Adrenal gland (tissue), 12 donors: Measurements from ENCODE around the gene NAGLU. TPM values are rescaled to one million over a fixed set of nuclear protein-coding genes. Genes with fewer than 3 reads are reported as not detected.

Source experiments
- DNase-seq, 7 donors: peaks; one replicate each; pipeline ENCODE4 v3.0.0-alpha.2; 2019 to 2020
- H3K27ac ChIP-seq, 5 donors: fragments of 200-600 bp; sonication (generic) in 4 of 5; 1 replicate in 3 of 5; 2 replicates in 2 of 5; pipeline versions ENCODE4 v1.5.1 to v1.8.0; 2016 to 2020; ENCODE audit warnings: mild to moderate bottlenecking in 1 of 5
- H3K27me3 ChIP-seq: fragments of 200-600 bp; 2 replicates; pipeline ENCODE4 v1.8.0; 2021
- H3K36me3 ChIP-seq, 2 donors: fragments of 200-600 bp; replicated peaks in 1 of 2; 1 replicate in 1 of 2; 2 replicates in 1 of 2; pipeline versions ENCODE4 v1.5.1 to v1.8.0; 2018 to 2022
- H3K4me1 ChIP-seq, 2 donors: fragments of 200-600 bp; replicated peaks in 1 of 2; 1 replicate in 1 of 2; 2 replicates in 1 of 2; pipeline versions ENCODE4 v1.5.1 to v1.8.0; 2018 to 2021
- H3K4me3 ChIP-seq, 4 donors: fragments of 200-600 bp; sonication (generic) in 3 of 4; one replicate each; pipeline ENCODE4 v1.5.1; 2016 to 2018
- H3K9me3 ChIP-seq, 3 donors: fragments of 200-600 bp; sonication (generic) in 1 of 3; replicated peaks in 1 of 3; 1 replicate in 2 of 3; 2 replicates in 1 of 3; pipeline versions ENCODE4 v1.5.1 to v1.8.0; 2016 to 2021
- CTCF ChIP-seq, 6 experiments: fragments of 450-650 bp in 4 of 6; fragments of 200-600 bp in 2 of 6; sonication (generic) in 1 of 6; IDR thresholded peaks; 1 replicate in 5 of 6; 2 replicates in 1 of 6; pipeline versions ENCODE4 v1.5.1 to v1.8.0; 2016 to 2021; ENCODE audit warnings: antibody characterized with exemption in 6 of 6, mild to moderate bottlenecking in 2 of 6, moderate library complexity in 1 of 6
- POLR2A ChIP-seq, 2 donors: fragments of 450-650 bp; IDR thresholded peaks; one replicate each; pipeline ENCODE4 v1.6.1; 2017; ENCODE audit warnings: antibody characterized with exemption in 2 of 2, mild to moderate bottlenecking in 2 of 2, moderate library complexity in 1 of 2
- WGBS, 4 donors: extraction: QIAGEN DNeasy Blood & Tissue Kit in 2 of 4; methylation state at CpG; one replicate each; pipeline versions ENCODE4 v1.1.5 to v1.1.7; 2013 to 2017; 5-methylcytosine and 5-hydroxymethylcytosine counted together
- intact Hi-C, 2 donors: fragments of 100-400 bp; cut with DNase I; formaldehyde crosslinking; loops; one replicate each; pipeline versions ENCODE4 v1.14.1 to v1.15.0; 2022 to 2023
- polyA plus RNA-seq, 3 donors: library from polyadenylated mRNA; stranded (reverse); fragments of 200-250 nt in 2 of 3; fragments of 350-450 nt in 1 of 3; fragmentation: Illumina TruSeq in 1 of 3; extraction: RNeasy Lipid Tissue Mini Kit (QIAGEN cat#74804) in 1 of 3; gene quantifications; one replicate each; pipeline ENCODE4 v1.2.3, GENCODE V29; 2013 to 2014
- total RNA-seq, 9 donors: library from RNA; depleted of rRNA in 4 of 9; stranded (reverse); fragments of >200 nt in 4 of 9; fragments of 120-200 nt in 1 of 9; fragmentation: NEBNext Ultra II Directional in 1 of 9; extraction: Animal tissue kit (Norgen Biotek cat#: 25700) in 1 of 9; gene quantifications; one replicate each; pipeline versions ENCODE4 v1.1.0 to v1.2.4, GENCODE V29; 2013 to 2023
- donor health status: healthy with polysubstance abuse.
- donor health status: Bipolar disorder and iron deficiency.
- donor health status: DM: yes; HTN: yes; CAD: no.
- donor health status: DM: no; HTN: no; CAD: no.
- donor health status: DM: no; HTN: no; CAD: no.
- donor health status: DM: yes; HTN: yes; CAD: no.

NAGLU gene
- total and polyA plus RNA-seq, 12 donors = 12.4 to 115 (median 58.5) TPM

GRCh38 chr17:42559075-42559474 lies 23.0 kb downstream of the NAGLU start:
- no peaks in the 10 kb centered on the region for H3K9me3 ChIP-seq
- no peaks in the 10 kb centered on the region for H3K27me3 ChIP-seq
- peaks cover 29 to 33% of the 10 kb centered on the region in 2 donors for H3K4me1 ChIP-seq
- no peak overlapping the region for H3K4me3 ChIP-seq
- no peak overlapping the region for H3K27ac ChIP-seq
- intact Hi-C loops = no loop called here
- H3K36me3 ChIP-seq = no peaks in the 10 kb centered on the region
- TF ChIP-seq CTCF (IDR thresholded peaks at IDR 0.05) (no peak), POLR2A (IDR thresholded peaks at IDR 0.05) (no peak)
- 85 to 90% (median 87%) methylated on average over 6 of the region's 6 CpGs for WGBS, 4 donors
- no peak for DNase-seq

GRCh38 chr17:42560246-42560645 lies 24.2 kb downstream of the NAGLU start:
- DNase-seq = no peak
- peaks cover 29 to 30% of the 10 kb centered on the region in 2 donors for H3K4me1 ChIP-seq
- peaks cover 0 to 11% of the 10 kb centered on the region in 2 donors for H3K36me3 ChIP-seq
- intact Hi-C loops = no loop called here
- no peaks in the 10 kb centered on the region for H3K9me3 ChIP-seq
- WGBS, 4 donors = 83 to 89% (median 86%) methylated on average over 3 of the region's 3 CpGs
- H3K27ac ChIP-seq = no peak overlapping the region
- no peak for TF ChIP-seq CTCF (IDR thresholded peaks at IDR 0.05)
- TF ChIP-seq POLR2A (IDR thresholded peaks at IDR 0.05) = no peak
- H3K4me3 ChIP-seq = no peak overlapping the region
- H3K27me3 ChIP-seq = no peaks in the 10 kb centered on the region

GRCh38 chr17:42561897-42562387 lies 25.9 kb downstream of the NAGLU start, which contains the start of gene COASY:
Gene COASY (plus strand): TSS chr17:42562148. CDS start chr17:42562623, 475 bp downstream.
- peak; percentile 95 to 99 (median 97) for DNase-seq

More at GRCh38 chr17:42561897-42562387, 25.9 kb downstream of the NAGLU start, which contains the start of gene COASY:
- peak within 1 kb of the TSS; percentile 5 to 91 (median 65) for H3K4me3 ChIP-seq
- WGBS, 4 donors = 0% methylated on average over 3 to 26 of the region's 26 CpGs
- peaks cover 0 to 21% of the 10 kb centered on the region in 2 donors for H3K36me3 ChIP-seq
- H3K4me1 ChIP-seq = peaks cover 29 to 32% of the 10 kb centered on the region in 2 donors
- no peaks in the 10 kb centered on the region for H3K27me3 ChIP-seq
- peak within 1 kb of the TSS; percentile 81 to 92 (median 87) for H3K27ac ChIP-seq
- intact Hi-C loops = no loop called here
- H3K9me3 ChIP-seq = no peaks in the 10 kb centered on the region
- TF ChIP-seq POLR2A (IDR thresholded peaks at IDR 0.05) = peak in 1 of 2 donors; percentile 75
- no peak for TF ChIP-seq CTCF (IDR thresholded peaks at IDR 0.05)
